Esophagus (tissue), 2 donors: ENCODE measurements around the gene ORAI3. TPM values are rescaled to one million over a fixed set of nuclear protein-coding genes. Genes with fewer than 3 reads are reported as not detected.

ENCODE experiments used
- H3K27ac ChIP-seq, 2 donors: one replicate each; pipeline ENCODE4 v1.5.1; 2013; ENCODE audit warnings: low read depth in 2 of 2, mild to moderate bottlenecking in 2 of 2, inconsistent platforms in 1 of 2, low read length in 1 of 2, moderate library complexity in 1 of 2
- H3K27me3 ChIP-seq, 2 donors: one replicate each; pipeline ENCODE4 v1.6.1; 2013; ENCODE audit warnings: low read length in 2 of 2, control low read depth in 1 of 2, mild to moderate bottlenecking in 1 of 2; ENCODE audit not compliant: insufficient read depth in 2 of 2, control insufficient read depth in 1 of 2
- H3K36me3 ChIP-seq, 2 donors: one replicate each; pipeline ENCODE4 v1.6.1; 2013; ENCODE audit warnings: low read length in 1 of 2; ENCODE audit not compliant: control insufficient read depth in 2 of 2, insufficient read depth in 2 of 2
- H3K4me1 ChIP-seq, 2 donors: one replicate each; pipeline ENCODE4 v1.6.1; 2013; ENCODE audit warnings: low read length in 1 of 2; ENCODE audit not compliant: control insufficient read depth in 2 of 2, insufficient read depth in 2 of 2
- H3K4me3 ChIP-seq, 2 donors: one replicate each; pipeline ENCODE4 v1.5.1; 2013; ENCODE audit warnings: low read length in 2 of 2, mild to moderate bottlenecking in 2 of 2, low read depth in 1 of 2, moderate library complexity in 1 of 2
- H3K9me3 ChIP-seq, 2 donors: one replicate each; pipeline ENCODE4 v1.6.1; 2013; ENCODE audit warnings: mild to moderate bottlenecking in 2 of 2, low read depth in 1 of 2, low read length in 1 of 2, moderate library complexity in 1 of 2; ENCODE audit not compliant: control insufficient read depth in 2 of 2, insufficient read depth in 1 of 2
- WGBS, 2 donors: extraction: QIAGEN DNeasy Blood & Tissue Kit; methylation state at CpG; one replicate each; pipeline ENCODE4 v1.1.7; 2013; 5-methylcytosine and 5-hydroxymethylcytosine counted together
- polyA plus RNA-seq, 2 donors: library from polyadenylated mRNA; stranded (reverse); fragments of 200-250 nt; gene quantifications; one replicate each; pipeline ENCODE4 v1.2.3, GENCODE V29; 2013
- donor health status: healthy with polysubstance abuse.
- donor health status: Bipolar disorder and iron deficiency.

The ORAI3 gene
- polyA plus RNA-seq, 2 donors, result 8.5 to 11.6 TPM

DNA sequence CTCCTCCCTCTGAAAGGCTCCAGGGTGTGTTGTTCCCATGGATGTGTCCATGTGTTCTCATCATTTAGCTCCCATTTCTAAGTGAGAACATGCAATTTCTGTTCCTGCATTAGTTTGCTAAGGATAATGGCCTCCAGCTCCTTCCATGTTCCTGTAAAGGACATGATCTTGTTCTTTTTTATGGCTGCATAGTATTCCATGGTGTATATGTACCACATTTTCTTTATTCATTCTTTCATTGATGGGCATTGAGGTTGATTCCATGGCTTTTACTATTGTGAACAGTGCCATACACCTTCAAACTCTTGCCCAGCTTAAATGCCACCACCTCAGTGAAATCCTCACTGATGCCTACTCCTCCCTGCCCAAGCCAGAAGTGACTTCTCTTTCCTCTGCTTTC is 4.5 kb upstream of the ORAI3 start:
- Histone ChIP-seq H3K27ac (no peak overlapping the region), H3K4me1 (peaks cover 4 to 8% of the 10 kb centered on the region in 2 donors), H3K36me3 (peaks cover 5 to 19% of the 10 kb centered on the region in 2 donors), H3K9me3 (no peaks in the 10 kb centered on the region), H3K4me3 (no peak overlapping the region), H3K27me3 (no peaks in the 10 kb centered on the region)

DNA sequence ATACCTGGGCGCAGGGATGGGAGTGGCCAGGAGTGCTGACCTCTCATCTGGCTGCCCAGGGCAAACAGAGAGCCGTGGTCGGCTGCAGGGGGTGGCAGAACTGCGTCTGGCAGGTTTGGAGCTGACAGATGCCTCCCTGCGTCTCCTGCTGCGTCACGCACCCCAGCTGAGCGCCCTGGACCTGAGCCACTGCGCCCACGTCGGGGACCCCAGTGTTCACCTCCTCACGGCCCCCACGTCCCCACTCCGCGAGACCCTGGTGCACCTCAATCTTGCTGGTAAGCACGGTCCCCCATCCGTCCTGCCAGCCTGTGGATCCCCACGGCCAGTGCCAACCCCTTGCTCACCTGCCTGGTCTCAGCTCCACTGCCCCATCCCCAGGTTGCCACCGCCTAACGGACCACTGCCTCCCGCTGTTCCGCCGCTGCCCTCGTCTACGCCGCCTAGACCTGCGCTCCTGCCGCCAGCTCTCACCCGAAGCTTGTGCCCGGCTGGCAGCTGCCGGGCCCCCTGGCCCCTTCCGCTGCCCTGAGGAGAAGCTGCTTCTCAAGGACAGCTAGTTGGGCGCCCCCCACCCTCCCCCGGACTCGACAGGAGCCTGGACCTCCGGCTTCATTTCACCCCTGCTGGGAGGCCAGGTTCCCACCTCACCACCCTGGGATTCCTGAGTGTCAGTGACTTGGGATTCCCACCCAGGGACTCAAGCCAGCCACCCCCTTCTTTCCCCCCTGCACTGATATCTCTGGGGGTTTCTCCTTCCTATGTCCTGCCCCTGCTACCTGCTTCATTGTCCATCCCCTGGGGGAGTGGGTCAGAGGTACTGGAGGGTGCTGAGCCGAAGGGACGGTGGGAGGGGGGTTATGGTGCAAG is 2.0 kb upstream of the ORAI3 start:
- Histone ChIP-seq H3K9me3 (no peaks in the 10 kb centered on the region), H3K36me3 (peaks cover 5 to 19% of the 10 kb centered on the region in 2 donors), H3K4me1 (peaks cover 6 to 19% of the 10 kb centered on the region in 2 donors), H3K27ac (no peak overlapping the region), H3K27me3 (no peaks in the 10 kb centered on the region), H3K4me3 (peak overlapping the region in 1 of 2 donors; percentile 8)
- WGBS, 2 donors, result 85 to 87% methylated on average over 37 to 38 of the region's 38 CpGs

DNA sequence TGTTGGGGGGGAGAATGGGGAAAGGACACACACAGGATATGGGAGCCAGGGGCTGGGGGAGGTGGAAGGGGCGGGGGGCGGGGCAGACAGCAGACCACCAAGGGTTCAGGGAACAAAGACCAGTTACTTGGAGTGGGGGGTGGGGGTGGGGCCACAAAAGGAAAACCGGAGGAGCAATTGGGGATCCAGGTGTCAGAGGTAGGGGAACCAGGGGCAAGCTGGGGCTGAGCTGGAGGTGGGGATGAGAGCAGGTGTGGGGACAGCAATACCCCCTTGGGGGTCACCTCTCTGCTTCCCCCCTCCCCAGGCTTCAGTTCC is 1.4 kb upstream of the ORAI3 start:
- Histone ChIP-seq H3K9me3 (no peaks in the 10 kb centered on the region), H3K36me3 (peaks cover 5 to 19% of the 10 kb centered on the region in 2 donors), H3K27me3 (no peaks in the 10 kb centered on the region), H3K4me1 (peaks cover 6 to 16% of the 10 kb centered on the region in 2 donors), H3K27ac (peak overlapping the region; percentile 79 to 94), H3K4me3 (no peak overlapping the region)
- WGBS, 2 donors, result 71 to 74% methylated on average over 3 of the region's 3 CpGs

DNA sequence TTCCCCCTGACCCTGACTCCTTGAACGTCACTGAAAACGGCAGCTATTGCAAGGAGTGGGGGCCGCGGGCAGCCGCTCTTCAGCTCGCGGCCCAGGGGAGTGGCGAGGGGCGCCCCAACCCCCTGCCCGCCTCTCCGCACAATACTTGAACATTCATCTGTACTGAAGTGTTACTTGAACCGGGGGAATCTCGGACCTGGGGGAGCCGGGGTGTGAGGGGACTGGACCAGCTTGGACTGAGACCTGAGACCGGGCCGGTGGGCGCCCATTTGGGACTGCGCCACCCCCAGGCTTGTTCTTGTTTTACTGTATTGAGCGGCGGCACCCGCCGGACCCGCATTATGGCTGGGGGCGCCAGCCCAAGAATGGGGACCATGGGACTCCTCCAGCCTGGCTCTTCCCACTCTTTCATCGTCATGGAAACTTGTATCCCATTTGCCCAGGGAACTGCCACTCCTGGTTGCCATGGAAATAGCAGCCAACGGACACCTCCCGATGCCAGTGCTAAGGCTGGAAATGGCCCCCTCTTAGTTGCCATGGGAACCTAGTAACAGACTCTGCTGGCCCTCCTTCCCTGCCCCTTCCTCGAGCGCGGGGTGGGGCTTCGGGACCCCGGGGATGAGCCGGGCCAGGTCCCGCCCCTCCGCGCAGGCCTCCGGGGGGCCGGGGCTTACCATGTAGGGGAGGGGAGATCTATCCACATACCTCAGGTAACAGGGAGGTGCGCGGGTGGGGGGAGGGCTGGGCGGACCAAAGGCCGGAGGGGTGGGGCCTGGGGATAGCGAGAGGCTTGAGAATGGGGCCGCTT is 805 bp upstream of the ORAI3 start:
- Histone ChIP-seq H3K27ac (peak overlapping the region; percentile 90 to 94), H3K27me3 (no peaks in the 10 kb centered on the region), H3K4me3 (peak overlapping the region; percentile 65 to 80), H3K36me3 (peaks cover 5 to 17% of the 10 kb centered on the region in 2 donors), H3K9me3 (no peaks in the 10 kb centered on the region), H3K4me1 (peaks cover 6 to 16% of the 10 kb centered on the region in 2 donors)
- 31 to 36% methylated on average over 44 of the region's 44 CpGs for WGBS, 2 donors

DNA sequence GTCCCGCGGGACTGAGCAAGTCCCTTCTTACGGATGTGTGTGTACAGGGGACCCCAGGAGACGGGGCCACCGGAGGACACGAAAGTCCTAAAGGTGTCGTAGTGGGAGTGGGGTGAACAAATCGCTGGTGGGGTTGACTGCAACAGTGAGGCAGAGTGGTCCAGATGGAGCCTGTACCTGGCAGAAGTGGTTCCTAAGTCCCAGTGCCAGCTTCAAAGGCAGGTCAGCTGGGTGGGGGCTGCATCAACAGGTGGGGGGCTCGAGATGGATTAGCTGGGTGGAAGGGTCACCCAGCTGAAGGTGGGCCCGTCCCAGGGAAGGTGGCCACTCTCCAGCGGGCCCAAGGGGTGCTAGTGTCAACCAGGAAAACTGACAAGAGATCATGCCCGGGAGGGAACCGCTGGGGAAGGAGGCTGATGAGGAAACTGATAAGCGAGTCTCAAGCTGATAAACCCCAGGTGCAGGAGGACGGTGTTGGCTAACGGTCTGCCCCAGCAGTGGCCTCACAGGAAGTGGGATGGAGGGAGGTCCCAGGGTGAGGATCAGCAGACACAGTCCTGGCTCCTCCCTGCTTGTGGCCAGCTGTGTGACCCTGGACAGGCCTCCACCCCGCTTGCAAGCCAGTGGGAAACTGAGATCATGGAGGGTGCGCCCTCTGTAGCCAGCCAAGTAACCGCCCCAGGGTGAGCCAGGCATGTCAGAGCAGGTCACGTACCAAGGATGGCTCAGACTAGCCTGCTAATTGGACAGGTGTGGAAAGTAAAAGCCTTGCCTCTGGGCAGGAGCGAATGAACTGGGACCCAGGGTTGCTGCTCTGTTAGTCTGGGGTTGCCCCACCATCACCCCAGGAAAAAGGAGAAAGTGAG is 1.0 kb downstream of the ORAI3 start:
- Histone ChIP-seq H3K4me1 (peaks cover 6 to 20% of the 10 kb centered on the region in 2 donors), H3K27ac (peak overlapping the region; percentile 90 to 94), H3K9me3 (no peaks in the 10 kb centered on the region), H3K4me3 (peak overlapping the region; percentile 65 to 80), H3K27me3 (no peaks in the 10 kb centered on the region), H3K36me3 (peaks cover 0 to 11% of the 10 kb centered on the region in 2 donors)
- 4 to 5% methylated on average over 21 of the region's 21 CpGs for WGBS, 2 donors

DNA sequence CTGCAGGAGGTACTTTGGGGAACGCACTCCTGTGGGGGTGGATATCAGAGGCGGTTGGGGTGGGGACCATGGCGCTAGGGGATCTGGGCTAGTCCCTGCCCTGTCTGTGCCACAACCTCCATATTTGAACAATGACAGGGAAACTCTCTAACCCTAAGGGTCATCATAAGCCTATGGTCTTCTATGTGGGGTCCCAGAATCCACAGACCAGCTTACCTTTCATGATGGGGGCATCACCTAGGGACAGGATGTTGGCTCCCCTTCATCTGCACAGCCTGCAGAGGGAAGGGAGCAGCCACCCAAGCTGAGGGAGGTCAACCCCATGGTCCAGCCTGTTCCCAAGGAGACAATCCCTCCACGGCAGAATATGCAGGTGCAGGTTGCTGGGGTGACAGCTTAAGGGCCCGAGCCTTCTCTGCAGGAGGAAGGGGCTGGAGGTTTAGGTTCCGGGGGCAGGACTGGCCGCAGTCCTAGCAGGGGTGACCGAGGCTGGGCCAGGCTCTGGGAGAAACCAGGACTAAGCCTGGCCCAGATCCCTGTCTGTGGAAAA is 1.7 kb downstream of the ORAI3 start:
- no peak overlapping the region for H3K4me3 ChIP-seq
- H3K27me3 ChIP-seq, result no peaks in the 10 kb centered on the region
- no peaks in the 10 kb centered on the region for H3K9me3 ChIP-seq
- WGBS, 2 donors, result 53 to 63% methylated on average over 8 of the region's 8 CpGs
- H3K4me1 ChIP-seq, result peaks cover 6 to 20% of the 10 kb centered on the region in 2 donors
- peak overlapping the region; percentile 90 to 94 for H3K27ac ChIP-seq
- peaks cover 0 to 11% of the 10 kb centered on the region in 2 donors for H3K36me3 ChIP-seq

DNA sequence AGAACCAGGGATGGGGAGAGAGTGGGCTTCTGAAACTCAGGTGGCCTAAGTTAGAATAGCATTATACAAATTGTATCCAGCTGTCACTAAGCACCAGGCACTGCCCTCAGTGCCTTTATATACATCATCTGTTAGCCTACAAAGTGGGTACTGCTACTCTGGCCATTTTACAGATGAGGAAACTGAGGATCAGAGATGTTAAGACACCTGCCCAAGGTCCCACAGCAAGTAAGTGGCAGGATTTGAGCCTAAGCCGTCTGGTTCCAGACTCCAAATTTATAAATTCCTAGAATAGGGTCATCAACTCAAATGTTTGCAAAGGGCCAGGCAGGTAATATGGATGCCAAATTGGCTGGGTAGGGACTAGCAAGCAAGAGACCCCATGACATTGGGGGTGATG is 2.3 kb downstream of the ORAI3 start:
- 49 to 72% methylated on average over 1 of the region's 1 CpG for WGBS, 2 donors
- Histone ChIP-seq H3K4me3 (no peak overlapping the region), H3K9me3 (no peaks in the 10 kb centered on the region), H3K4me1 (peaks cover 6 to 20% of the 10 kb centered on the region in 2 donors), H3K27me3 (no peaks in the 10 kb centered on the region), H3K36me3 (peaks cover 0 to 11% of the 10 kb centered on the region in 2 donors), H3K27ac (peak overlapping the region; percentile 4 to 90)

DNA sequence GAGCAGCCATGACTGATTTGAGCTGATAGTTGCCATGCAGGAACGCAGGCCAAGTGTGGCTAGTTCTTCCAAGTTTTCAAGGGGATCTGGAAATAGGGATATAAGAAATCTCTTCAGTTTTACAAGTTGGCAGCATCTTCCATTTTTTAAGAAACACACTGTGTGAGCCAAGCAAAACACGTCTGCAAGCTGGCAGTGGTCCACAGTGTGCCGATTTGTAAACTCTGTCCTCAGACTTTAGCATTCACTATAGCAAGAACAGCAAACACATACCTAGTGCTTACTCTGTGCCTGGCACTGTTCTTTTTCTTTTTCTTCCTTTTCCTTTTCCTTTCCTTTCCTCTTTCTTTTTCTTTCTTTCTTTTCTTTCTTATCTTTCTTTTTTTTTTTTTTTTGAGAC is 2.9 kb downstream of the ORAI3 start:
- H3K4me3 ChIP-seq, result no peak overlapping the region
- H3K27ac ChIP-seq, result peak overlapping the region; percentile 3 to 90
- H3K27me3 ChIP-seq, result no peaks in the 10 kb centered on the region
- peaks cover 8 to 23% of the 10 kb centered on the region in 2 donors for H3K4me1 ChIP-seq
- WGBS, 2 donors, result 25 to 26% methylated on average over 3 of the region's 3 CpGs
- H3K9me3 ChIP-seq, result no peaks in the 10 kb centered on the region
- H3K36me3 ChIP-seq, result peaks cover 0 to 6% of the 10 kb centered on the region in 2 donors

DNA sequence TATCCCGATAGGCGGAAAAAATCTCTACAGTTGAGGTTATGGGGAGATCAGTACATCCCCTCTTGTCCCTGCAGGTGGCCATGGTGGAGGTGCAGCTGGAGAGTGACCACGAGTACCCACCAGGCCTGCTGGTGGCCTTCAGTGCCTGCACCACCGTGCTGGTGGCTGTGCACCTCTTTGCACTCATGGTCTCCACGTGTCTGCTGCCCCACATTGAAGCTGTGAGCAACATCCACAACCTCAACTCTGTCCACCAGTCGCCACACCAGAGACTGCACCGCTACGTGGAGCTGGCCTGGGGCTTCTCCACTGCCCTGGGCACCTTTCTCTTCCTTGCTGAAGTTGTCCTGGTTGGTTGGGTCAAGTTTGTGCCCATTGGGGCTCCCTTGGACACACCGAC is 4.2 kb downstream of the ORAI3 start:
- peaks cover 0 to 2% of the 10 kb centered on the region in 2 donors for H3K36me3 ChIP-seq
- peaks cover 8 to 25% of the 10 kb centered on the region in 2 donors for H3K4me1 ChIP-seq
- 82 to 87% methylated on average over 9 of the region's 9 CpGs for WGBS, 2 donors
- H3K4me3 ChIP-seq, result no peak overlapping the region
- H3K27ac ChIP-seq, result no peak overlapping the region
- no peaks in the 10 kb centered on the region for H3K9me3 ChIP-seq
- no peaks in the 10 kb centered on the region for H3K27me3 ChIP-seq
